ENCODE data around the gene TMEM151B.

GRCh38 chr6:44305200-44305725 is 35.0 kb downstream of the TMEM151B start:
- TF ChIP-seq POLR2A (IDR thresholded peaks at IDR 0.05; ENCODE audit: low read length) (no peak), GATA1 (IDR thresholded peaks at IDR 0.05; ENCODE audit: low read depth, low read length) (no peak)

Measured in erythroblast (primary cell).